ENCODE measurements around the gene AXL.
"Not testable (repeated sequence)": the region's sequence is repeated elsewhere in the genome, so short reads cannot be mapped to it uniquely, and the experiment has no call there.

The AXL gene

DNA sequence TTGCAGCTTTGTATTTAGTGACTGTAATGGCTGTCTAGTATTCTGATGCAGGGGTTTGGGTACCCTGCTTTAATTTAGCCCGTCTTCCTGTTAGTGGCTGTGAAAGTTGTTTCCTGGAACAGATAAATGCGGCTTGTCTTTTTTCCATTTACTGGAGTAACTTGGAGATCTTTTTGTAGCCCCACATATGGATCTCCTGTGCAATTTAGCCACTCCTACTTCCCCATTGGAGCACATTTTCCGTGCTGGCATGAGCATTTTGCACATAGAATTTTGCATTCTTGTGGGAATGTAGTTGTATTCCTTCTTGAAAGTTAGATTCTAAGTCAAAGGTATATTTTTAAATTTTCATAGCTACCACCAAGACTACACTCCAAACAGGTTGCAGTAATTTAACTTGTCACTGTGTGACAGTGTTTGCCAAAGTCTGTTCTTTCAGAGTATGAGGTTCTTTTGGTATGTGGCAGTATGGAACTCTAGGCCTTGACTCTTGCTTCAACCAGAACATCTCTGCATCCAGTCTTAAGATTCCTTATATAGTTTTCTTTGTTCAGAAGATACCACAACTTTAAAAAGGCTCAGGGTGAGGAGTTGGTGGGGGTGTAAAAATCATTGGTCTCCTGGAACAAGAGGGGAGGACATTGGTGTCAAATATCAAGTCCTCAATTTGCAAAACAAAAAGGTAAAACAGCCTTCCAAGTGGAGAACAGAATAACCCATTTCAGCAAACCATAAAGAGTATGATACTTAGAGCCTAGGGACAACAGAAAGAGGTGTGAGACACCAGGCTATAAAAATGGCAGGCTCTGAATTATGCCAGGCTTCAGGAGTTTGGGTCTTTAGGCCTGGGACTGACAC, 69.9 kb downstream of the AXL start:
- no peak for DNase-seq

DNA sequence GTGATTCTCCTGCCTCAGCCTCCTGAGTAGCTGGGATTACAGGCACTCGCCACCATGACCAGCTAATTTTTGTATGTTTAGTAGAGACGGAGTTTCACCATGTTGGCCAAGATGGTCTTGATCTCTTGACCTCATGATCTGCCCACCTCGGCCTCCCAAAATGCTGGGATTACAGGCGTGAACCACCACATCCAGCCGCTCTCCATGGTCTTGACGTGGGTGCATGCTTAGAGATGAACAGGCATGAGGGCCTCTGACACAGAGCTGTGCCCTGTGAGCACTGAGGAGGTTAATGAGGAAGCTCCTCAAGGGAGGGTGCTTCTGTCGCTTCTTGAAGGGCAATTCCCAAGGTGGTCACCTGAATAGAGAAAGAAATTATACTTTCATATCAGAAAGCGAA, 70.8 kb downstream of the AXL start:
- not testable (repeated sequence) for DNase-seq

GRCh38 chr19:41294393-41294792, 75.4 kb downstream of the AXL start:
- no peak for DNase-seq

DNA sequence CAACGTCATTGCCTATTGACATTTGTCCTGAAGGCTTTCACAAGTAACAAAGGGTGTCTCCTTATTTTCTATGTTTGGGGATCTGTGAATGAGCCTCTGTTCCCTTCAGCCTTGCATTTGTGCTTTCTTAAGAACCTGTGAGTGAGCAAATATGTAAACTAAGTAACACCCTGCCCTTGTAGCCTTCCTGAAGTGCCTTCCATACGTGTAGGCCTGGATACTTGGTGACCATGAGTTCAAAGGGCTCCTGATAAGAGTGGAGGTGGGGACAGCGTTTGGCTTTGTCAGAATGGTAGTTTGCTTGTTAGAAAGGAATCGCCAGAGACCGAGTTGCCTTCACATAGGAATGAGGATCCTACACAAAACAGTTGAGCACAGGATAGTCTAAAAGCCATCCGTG, 76.5 kb downstream of the AXL start:
- DNase-seq, result no peak

- no peak for DNase-seq
Observed at GRCh38 chr19:41296433-41296871, 77.4 kb downstream of the AXL start.

DNA sequence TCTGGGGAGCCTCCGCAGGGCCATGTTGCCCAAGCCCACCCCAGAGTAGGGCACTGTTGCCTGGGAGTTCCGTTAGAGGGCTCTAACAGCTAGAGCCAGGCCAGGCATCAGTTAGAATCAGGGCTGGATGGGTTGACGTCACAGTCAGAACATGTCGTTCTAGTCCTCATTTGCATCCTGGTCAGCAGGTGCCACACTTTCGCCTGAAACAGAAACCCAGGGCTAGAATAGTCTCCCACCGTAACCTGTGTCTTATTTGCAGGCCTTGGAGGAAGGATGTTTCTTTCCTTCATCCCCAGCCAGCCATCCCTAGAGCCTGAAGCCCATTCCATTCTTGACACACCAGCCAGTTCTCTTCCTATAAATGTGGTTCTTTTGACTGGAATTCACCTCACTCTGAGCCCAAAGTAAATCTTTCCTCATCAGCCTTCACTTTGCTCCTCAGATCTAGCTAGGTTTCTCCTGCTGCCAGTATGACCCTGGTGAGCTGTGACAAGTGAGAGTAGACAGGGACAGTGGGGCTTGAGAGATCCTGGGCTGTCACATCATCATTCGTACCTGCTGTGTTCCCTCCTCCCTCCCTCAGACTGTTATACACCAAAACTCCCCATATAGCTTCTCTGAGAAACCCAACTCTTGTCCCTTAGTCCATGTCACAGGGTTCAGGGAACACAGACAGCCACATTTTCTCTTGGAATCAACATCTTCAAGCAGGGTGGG, 78.8 kb downstream of the AXL start:
- DNase-seq, result no peak

DNA sequence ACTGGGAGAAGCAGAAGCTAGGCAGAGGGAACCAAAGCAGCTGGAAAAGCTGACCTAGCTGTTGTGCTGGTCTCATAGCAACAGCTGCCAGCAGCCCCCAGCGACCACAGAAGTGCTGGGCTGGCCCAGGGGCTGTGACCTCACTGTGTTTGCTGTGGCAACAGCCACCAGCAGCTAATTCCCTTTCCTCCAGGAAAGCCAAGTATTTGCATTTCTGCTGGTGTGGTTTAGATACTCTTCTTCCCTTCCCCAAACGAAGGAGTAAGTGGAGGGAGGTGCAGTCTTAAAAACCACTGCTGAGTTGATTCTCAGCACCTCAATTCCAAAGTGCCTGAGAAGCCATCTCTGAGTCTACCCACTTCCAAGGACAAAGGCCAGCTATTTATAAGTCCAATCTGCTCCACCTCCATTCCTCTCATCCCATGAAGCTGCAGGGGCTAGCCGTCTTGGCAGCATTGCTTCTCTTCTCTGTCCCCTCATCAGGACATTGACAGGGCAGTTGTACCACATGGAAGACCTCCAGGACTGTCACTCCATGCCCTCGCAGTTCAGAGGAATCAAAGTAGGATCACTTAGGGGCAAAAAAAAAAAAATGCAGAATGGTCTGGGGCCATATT, 79.4 kb downstream of the AXL start:
- DNase-seq, result no peak

DNA sequence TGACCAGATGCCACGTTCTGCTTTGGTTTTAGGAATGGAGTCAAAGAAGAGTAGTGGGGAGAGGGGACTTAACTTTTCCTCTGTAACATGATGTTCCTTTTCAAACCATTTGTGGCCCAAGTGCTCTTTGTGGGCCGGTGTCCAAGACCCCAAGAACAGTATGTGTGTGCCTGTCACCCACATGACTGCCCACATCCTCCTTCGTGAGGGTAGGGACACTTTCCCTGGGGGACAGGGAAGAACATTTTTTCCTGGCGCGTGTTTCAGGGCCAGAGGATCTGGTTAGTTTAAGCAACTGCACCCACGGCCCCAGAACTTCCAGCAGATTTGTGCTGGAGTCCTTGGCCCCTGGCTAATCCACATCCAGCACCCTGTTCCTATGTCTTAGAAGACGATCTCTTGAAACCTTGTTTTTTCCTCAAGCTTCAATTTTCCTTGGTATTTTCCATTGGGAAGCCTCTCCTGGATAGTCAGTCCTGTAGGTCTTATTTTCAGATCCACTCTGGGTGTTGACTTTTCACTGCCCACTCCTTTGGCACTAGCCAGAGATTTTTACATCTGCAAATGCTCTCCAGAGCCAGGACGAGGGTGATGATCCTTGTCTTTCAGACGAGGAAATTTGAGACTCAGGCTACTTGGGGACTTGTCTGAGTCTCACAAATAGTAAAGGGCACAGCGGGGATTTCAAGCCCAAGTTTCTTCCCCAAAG, 80.2 kb downstream of the AXL start:
- DNase-seq, result no peak

DNA sequence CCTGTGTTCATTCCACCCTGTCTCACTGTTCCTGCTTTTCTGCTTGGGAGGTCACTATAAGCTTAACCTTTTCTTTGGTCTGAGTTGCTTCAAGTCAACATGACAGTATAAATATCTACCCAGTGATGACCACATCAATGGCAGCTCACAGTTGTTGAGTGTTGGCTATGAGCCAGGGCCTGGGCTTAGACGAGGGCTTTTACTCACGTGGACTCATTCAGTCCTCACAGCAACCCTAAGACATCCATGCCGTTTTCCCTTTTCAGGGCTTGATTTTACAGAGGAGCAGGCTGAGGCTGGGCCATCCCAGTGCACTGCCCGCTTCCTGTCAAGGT, 80.7 kb downstream of the AXL start:
- no peak for DNase-seq

DNA sequence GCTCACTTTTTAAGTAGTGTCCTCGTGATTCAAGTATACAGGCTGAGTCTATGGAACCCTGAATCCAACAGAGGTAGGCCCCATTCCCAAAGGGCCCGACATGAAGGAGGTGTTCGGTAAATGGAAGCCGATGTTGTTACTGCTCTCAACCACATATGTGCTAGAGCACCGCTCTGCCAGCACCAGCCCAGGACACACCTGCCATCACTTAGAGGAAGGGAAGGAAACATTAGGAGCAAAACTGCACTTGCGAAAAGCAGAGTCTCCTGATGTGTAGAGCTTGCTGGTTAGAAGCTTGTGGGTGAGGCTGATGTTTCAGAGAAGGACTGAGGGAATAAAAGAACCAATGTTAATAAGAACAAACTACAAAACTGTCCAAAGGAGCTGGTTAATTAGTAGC, 81.5 kb downstream of the AXL start:
- no peak for DNase-seq

GRCh38 chr19:41302624-41303351, 83.8 kb downstream of the AXL start:
- no peak for DNase-seq

DNA sequence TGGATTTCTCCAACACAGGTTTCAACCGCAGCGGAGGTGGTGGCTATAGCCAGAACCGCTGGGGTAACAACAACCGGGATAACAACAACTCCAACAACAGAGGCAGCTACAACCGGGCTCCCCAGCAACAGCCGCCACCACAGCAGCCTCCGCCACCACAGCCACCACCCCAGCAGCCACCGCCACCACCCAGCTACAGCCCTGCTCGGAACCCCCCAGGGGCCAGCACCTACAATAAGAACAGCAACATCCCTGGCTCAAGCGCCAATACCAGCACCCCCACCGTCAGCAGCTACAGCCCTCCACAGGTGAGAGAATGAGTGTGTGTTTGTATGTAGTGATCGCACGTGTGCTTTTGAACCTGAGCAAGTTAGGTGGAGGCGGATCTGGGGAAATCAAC, 84.9 kb downstream of the AXL start:
- DNase-seq, result no peak

DNA sequence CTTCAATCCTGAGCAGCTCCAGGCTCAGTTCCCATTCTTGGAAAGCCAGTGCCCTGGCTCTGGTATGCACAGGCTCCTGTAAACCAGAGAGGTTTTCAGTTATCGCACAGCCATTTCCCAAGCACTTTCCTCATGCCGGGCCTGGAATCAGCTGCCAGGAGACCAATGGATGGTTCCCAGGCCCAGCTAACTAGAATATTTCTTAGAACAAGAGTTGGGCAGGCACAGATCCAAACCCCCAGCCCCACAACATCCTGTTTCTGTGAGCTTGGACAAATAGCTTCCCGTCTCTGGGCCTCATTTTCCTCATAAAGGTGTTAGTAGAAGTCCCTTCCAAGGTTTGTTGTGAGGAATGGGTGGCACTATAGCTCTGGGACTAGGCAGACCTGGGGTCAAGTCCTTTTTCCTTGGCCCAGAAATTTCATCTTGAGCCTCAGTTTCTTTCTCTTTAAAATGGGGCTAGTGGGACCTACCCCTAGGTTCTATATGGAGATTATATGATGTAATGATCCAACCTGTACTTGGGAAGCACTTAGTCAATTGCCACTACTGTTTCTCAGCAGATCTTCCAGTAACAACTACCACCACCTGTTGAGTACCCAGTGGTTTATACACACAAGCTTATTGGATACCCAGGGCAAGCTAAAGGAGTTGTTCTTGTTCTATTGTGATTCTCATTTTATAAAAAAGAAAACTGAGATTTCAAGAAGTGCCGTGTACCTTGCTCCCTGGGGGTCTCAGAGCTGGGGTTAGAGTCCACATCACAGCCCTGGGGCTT, 85.9 kb downstream of the AXL start:
- no peak for DNase-seq

DNA sequence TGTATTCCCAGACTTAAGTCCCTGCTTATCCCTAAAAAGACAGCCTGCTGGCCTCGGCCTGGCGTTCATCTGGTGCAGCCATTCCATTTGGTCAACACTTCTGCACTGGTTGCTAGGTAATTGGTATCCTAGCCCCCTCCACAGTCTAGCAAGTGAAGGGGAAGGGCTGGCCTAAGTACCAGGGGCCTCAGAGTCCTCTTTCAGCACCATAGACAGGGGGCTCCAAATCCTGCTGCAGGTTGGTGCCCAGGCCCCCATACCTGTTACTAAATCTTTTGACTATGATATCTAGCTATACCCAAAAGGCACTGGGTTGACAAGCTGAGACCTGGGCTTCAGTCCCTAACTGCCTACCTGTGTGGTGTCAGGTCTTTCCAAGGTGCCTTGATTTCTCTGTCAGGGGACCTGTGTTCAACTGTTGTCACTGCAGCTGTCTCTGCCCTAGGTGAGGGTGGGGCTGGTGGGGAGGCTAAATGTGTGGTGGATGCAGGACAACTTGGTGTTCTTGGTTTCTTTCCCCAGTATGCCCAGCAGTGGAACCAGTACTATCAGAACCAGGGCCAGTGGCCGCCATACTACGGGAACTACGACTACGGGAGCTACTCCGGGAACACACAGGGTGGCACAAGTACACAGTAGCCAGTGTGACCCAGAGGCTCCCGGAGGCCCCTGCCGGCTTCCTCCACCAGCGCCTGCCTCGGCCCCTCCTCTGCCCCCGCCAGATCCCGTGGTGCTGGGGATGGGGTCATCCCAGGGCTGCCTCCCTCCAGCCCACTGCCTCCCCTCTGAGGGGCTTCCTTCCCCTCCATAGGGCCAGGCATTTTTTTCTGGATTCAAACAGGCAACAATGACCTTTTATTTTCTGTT, 87.1 kb downstream of the AXL start:
- DNase-seq, result no peak

GRCh38 chr19:41307090-41307875, 88.3 kb downstream of the AXL start:
- no peak for DNase-seq

GRCh38 chr19:41307954-41308449, 89.0 kb downstream of the AXL start:
- no peak for DNase-seq

DNA sequence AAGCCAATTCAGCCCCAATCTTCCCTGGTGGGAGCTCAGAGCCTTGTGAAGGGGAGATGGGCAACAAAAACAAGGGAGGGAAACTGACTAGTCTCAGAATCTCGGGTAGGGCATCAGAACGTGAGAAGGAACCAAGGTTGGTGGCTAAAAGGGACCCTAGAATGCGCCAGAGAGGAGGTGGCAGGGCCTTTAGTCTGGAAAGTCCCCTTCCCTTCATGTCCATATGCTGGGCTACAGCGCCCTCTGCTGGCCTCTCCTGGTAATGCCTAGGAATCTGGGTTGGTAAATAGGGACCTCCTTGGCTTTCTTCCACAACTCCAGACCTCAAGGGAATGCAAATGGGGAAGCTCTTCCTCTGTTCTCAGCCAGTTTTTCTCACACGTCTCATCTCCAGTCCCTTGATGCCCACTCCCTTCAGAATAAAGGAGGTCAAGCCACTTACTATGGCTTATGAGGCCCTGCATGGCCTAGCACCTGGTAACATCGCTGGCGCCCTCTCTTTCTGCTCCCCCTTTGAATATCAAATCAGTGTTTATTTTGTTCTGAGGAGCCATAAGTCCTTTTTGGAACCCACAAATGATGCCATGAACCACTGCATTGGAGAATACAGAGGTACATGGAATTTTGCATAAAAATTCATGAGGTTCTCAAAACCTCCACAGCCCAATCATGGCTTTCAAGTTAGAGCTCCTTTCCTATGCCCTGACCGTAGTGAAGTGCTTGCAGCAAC, 89.6 kb downstream of the AXL start:
- peak; percentile 69 for DNase-seq

- DNase-seq, result no peak
Observed at GRCh38 chr19:41309180-41310032, 90.4 kb downstream of the AXL start.

All from NCI-H1436 (cell line).